Osteoblast (primary cell): ENCODE results near the gene STAC3. TPM values are rescaled to one million over a fixed set of nuclear protein-coding genes. Genes with fewer than 3 reads are reported as not detected.

Experiments used
- DNase-seq: peaks from one replicate; pipeline ENCODE4 v3.0.0; 2011; ENCODE audit warnings: low spot score, mixed read lengths; ENCODE audit not compliant: insufficient read length; ENCODE audit errors: missing footprints
- H2AFZ ChIP-seq: 2 replicates; pipeline ENCODE4 v1.6.0; 2011; ENCODE audit warnings: mild to moderate bottlenecking, low read length
- H3K27ac ChIP-seq: 2 replicates; pipeline ENCODE4 v1.5.1; 2011; ENCODE audit warnings: mild to moderate bottlenecking, low read depth, low read length, moderate library complexity
- H3K27me3 ChIP-seq: 2 replicates; pipeline ENCODE4 v1.6.0; 2012; ENCODE audit warnings: mild to moderate bottlenecking, control low read depth, inconsistent platforms, low read length, moderate library complexity; ENCODE audit not compliant: insufficient read depth
- H3K36me3 ChIP-seq: 2 replicates; pipeline ENCODE4 v1.5.1; 2011; ENCODE audit warnings: mild to moderate bottlenecking, low read length, control low read depth, moderate library complexity; ENCODE audit not compliant: insufficient read depth
- H3K4me1 ChIP-seq: 2 replicates; pipeline ENCODE4 v1.5.1; 2011; ENCODE audit warnings: mild to moderate bottlenecking, low read length, control low read depth, moderate library complexity; ENCODE audit not compliant: insufficient read depth
- H3K4me2 ChIP-seq: 2 replicates; pipeline ENCODE4 v1.6.0; 2011; ENCODE audit warnings: mild to moderate bottlenecking, low read length; ENCODE audit not compliant: insufficient read depth
- H3K4me3 ChIP-seq: fragments of 200-600 bp; sonication (generic); 3 replicates; pipeline ENCODE4 v1.5.1; 2012; ENCODE audit warnings: mild to moderate bottlenecking, low read length, inconsistent platforms; ENCODE audit not compliant: insufficient read depth
- H3K79me2 ChIP-seq: 2 replicates; pipeline ENCODE4 v1.6.0; 2012; ENCODE audit warnings: mild to moderate bottlenecking, low read length, control low read depth, inconsistent platforms; ENCODE audit not compliant: insufficient read depth
- H3K9me3 ChIP-seq: 2 replicates; pipeline ENCODE4 v1.5.1; 2011; ENCODE audit warnings: low read depth, low read length, control low read depth
- H4K20me1 ChIP-seq: 2 replicates; pipeline ENCODE4 v1.6.0; 2012; ENCODE audit warnings: mild to moderate bottlenecking, low read length, control low read depth; ENCODE audit not compliant: insufficient read depth
- total RNA-seq: library from RNA; depleted of rRNA; stranded (reverse); fragments of >200 nt; gene quantifications from 2 replicates; pipeline ENCODE4 v1.2.3, GENCODE V29; 2012
- TF ChIP-seq, protein P1 (sequence below): IDR thresholded peaks from 2 replicates; pipeline ENCODE4 v1.5.1; 2011; ENCODE audit warnings: mild to moderate bottlenecking, low read depth, low read length, moderate library complexity; ENCODE audit errors: extremely low read depth

The STAC3 gene
- total RNA-seq, 1 donor: 0.36 TPM

DNA sequence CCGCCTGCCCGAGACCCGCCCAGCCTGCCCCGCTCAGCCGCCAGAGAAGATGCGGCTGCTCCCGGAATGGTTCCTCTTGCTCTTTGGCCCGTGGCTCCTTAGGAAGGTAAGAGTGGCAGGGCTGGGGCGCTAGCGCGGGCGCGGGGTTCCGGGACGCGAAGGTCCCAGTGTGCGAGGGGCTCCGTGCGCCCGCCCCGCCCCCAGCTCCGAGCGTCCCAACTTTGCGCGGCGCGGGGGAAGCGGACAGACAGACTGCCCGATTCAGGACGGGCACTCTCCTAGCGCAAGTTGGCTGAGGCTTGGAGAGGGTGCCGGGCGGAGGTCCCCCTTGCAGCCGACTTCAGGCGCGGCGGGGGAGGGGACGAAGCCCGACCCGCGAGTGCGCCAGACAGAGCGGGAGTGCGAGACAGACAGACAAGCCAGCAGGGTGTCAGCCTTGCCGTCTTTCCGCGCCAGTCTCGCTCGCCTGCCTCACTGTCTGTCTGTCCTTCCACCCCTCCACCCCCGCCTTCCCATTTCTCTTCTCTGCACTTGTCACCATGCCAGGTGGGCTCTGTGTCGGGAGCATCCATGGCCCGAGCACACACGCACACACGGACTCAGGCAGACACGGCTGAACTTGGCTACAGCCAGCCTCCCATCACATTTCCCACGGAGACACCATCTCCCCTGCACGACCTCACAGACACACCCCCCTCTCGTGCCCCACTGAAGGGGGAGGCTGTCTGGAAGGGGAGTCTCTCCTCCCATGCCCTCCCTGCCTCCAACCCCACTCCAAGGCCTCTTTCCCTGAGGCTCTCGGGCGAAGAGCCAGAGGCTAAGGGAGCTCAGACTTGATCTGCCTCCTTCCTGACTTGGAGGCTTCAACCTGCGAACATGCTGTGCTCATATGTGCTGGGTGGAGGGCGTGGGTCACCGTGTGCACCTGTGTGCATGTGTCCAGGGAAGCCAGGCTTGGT lies 33.8 kb downstream of the STAC3 start:
- Histone ChIP-seq H3K36me3 (peaks cover 16% of the 10 kb centered on the region), H3K4me3 (peak overlapping the region; percentile 71), H3K4me1 (peaks cover 14% of the 10 kb centered on the region), H2AFZ (no peak overlapping the region), H3K79me2 (no peaks in the 10 kb centered on the region), H3K27ac (no peak overlapping the region), H3K9me3 (no peaks in the 10 kb centered on the region), H3K4me2 (peak overlapping the region; percentile 79), H4K20me1 (peaks cover 45% of the 10 kb centered on the region), H3K27me3 (peaks cover 61% of the 10 kb centered on the region)
- TF ChIP-seq, protein P1, sequence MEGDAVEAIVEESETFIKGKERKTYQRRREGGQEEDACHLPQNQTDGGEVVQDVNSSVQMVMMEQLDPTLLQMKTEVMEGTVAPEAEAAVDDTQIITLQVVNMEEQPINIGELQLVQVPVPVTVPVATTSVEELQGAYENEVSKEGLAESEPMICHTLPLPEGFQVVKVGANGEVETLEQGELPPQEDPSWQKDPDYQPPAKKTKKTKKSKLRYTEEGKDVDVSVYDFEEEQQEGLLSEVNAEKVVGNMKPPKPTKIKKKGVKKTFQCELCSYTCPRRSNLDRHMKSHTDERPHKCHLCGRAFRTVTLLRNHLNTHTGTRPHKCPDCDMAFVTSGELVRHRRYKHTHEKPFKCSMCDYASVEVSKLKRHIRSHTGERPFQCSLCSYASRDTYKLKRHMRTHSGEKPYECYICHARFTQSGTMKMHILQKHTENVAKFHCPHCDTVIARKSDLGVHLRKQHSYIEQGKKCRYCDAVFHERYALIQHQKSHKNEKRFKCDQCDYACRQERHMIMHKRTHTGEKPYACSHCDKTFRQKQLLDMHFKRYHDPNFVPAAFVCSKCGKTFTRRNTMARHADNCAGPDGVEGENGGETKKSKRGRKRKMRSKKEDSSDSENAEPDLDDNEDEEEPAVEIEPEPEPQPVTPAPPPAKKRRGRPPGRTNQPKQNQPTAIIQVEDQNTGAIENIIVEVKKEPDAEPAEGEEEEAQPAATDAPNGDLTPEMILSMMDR: no peak
- no peak for DNase-seq

DNA sequence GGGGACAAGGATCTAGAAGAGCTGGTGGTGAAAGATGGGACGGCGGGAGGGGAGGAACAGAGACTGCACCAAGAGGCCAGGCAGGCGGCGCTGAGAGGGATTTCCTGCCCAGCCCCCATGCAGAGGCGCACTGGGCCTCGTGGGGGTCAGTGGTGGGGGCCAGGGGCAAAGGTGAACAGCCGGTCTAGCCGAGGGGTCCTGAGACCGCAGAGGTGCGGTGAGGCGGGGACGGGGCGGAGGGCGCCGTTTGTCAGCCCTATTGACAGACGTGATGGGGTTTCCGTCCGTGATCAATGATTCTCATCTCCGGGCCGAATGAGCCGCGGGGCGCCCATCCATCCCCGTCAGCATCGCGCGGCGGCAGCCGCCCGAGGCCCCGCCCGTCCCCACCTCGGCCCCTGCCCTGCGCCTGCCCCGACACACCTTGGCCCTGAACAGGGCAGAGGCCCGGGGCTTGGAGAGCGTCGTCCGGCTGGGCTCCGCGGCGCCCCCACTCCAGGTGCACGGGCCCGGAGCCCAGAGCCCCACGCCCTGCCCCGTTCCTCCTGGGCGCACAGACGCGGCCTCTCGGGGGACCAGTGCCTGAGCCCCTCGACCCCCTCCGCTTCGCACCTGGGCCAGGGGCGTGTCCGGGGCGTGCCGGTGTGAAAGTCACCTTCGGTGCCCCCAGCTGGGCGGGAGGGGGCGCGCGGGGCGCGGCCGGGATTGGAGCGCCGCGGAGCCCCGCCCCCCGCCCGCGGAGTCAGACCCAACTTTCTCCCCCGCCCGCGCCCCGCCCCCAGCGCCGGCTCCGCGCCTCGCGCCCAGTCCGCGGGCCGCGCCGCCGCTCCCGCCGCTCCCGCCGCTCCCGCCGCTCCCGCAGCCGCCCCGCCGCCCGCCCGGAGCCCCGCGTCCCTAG lies 34.7 kb downstream of the STAC3 start, which contains the start of gene NXPH4:
TSS of gene NXPH4 (plus strand) at position 781 of the 898 bp plus-strand sequence. CDS start 176 bp downstream, outside the sequence.
- Histone ChIP-seq H3K9me3 (no peaks in the 10 kb centered on the region), H3K79me2 (no peaks in the 10 kb centered on the region), H3K4me2 (peak within 1 kb of the TSS; percentile 79), H2AFZ (no peak within 1 kb of the TSS), H4K20me1 (peaks cover 54% of the 10 kb centered on the region), H3K27me3 (peaks cover 53% of the 10 kb centered on the region), H3K27ac (no peak within 1 kb of the TSS), H3K36me3 (peaks cover 25% of the 10 kb centered on the region), H3K4me3 (peak within 1 kb of the TSS; percentile 71), H3K4me1 (peaks cover 14% of the 10 kb centered on the region)
- TF ChIP-seq, protein P1: no peak
- peak; percentile 95 for DNase-seq

- no peak overlapping the region for H2AFZ ChIP-seq
- peaks cover 14% of the 10 kb centered on the region for H3K4me1 ChIP-seq
- peak overlapping the region; percentile 71 for H3K4me3 ChIP-seq
- peak; percentile 94 for DNase-seq
- no peak overlapping the region for H3K27ac ChIP-seq
- no peaks in the 10 kb centered on the region for H3K9me3 ChIP-seq
- H3K27me3 ChIP-seq: peaks cover 47% of the 10 kb centered on the region
- peaks cover 60% of the 10 kb centered on the region for H4K20me1 ChIP-seq
- H3K79me2 ChIP-seq: no peaks in the 10 kb centered on the region
- peaks cover 32% of the 10 kb centered on the region for H3K36me3 ChIP-seq
- TF ChIP-seq, protein P1: no peak
- peak overlapping the region; percentile 72 for H3K4me2 ChIP-seq
Measured at GRCh38 chr12:57215668-57216013, 35.3 kb downstream of the STAC3 start.
